Measurements from ENCODE around the gene CCDC57. TPM values are rescaled to one million over a fixed set of nuclear protein-coding genes. Genes with fewer than 3 reads are reported as not detected.

The CCDC57 gene
- total RNA-seq, 1 experiment from 2014 or later: 31.0 TPM

DNA sequence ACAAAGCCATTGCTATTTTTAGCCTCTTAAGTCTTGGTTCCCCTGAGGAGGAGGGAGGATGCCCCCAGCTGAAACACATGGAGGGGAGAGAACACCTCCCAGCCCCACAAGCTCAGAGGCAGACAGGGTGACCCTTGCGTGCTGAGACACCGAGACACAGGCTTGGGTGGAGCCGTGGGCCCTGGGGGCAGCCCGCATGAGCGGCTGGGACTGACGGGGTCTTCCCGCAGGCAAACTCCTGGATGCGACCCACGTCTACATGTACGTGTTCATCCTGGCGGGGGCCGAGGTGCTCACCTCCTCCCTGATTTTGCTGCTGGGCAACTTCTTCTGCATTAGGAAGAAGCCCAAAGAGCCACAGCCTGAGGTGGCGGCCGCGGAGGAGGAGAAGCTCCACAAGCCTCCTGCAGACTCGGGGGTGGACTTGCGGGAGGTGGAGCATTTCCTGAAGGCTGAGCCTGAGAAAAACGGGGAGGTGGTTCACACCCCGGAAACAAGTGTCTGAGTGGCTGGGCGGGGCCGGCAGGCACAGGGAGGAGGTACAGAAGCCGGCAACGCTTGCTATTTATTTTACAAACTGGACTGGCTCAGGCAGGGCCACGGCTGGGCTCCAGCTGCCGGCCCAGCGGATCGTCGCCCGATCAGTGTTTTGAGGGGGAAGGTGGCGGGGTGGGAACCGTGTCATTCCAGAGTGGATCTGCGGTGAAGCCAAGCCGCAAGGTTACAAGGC is 26.0 kb upstream of the CCDC57 start:
- H3K36me3 Mint-ChIP-seq (ENCODE audit: insufficient read depth, unreplicated experiment): peaks cover 66% of the 10 kb centered on the region
- Histone ChIP-seq H3K4me1 (peaks cover 25% of the 10 kb centered on the region), H3K27me3 (replicated peaks; ENCODE audit: control insufficient read depth, insufficient read depth, low read length) (no peaks in the 10 kb centered on the region), H3K9me3 (no peaks in the 10 kb centered on the region), H3K36me3 (ENCODE audit: control insufficient read depth, insufficient read depth, low read length) (peaks cover 4% of the 10 kb centered on the region), H3K4me3 (ENCODE audit: low read depth, low read length) (no peak overlapping the region)
- DNase-seq: no peak
- H3K9me3 Mint-ChIP-seq (ENCODE audit: unreplicated experiment): no peaks in the 10 kb centered on the region
- no peaks in the 10 kb centered on the region for H3K27me3 Mint-ChIP-seq (ENCODE audit: insufficient read depth, unreplicated experiment)
- no peaks in the 10 kb centered on the region for H3K4me1 Mint-ChIP-seq (ENCODE audit: low read depth, unreplicated experiment)
- POLR2A ChIA-PET: no interaction called here
- TF ChIP-seq, protein P1, sequence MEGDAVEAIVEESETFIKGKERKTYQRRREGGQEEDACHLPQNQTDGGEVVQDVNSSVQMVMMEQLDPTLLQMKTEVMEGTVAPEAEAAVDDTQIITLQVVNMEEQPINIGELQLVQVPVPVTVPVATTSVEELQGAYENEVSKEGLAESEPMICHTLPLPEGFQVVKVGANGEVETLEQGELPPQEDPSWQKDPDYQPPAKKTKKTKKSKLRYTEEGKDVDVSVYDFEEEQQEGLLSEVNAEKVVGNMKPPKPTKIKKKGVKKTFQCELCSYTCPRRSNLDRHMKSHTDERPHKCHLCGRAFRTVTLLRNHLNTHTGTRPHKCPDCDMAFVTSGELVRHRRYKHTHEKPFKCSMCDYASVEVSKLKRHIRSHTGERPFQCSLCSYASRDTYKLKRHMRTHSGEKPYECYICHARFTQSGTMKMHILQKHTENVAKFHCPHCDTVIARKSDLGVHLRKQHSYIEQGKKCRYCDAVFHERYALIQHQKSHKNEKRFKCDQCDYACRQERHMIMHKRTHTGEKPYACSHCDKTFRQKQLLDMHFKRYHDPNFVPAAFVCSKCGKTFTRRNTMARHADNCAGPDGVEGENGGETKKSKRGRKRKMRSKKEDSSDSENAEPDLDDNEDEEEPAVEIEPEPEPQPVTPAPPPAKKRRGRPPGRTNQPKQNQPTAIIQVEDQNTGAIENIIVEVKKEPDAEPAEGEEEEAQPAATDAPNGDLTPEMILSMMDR (IDR thresholded peaks at IDR 0.05; ENCODE audit: insufficient read depth in 1 of 2, low read depth in 1 of 2, low read length in 1 of 2, severe bottlenecking in 1 of 2, unreplicated experiment in 1 of 2): no peak
- BruUV-seq (replicated peaks): no TSS peak
- peak overlapping the region; percentile 39 for H3K27ac Mint-ChIP-seq (ENCODE audit: unreplicated experiment)
- intact Hi-C loops (cut with micrococcal nuclease; ENCODE audit: unreplicated experiment): no loop called here
- no peak overlapping the region for H3K4me3 Mint-ChIP-seq (ENCODE audit: unreplicated experiment)
- CTCF ChIA-PET: interaction anchor here (0.6 kb wide), 1 partner anchor 15 kb away, joined by 3 read pairs; no protein-coding TSS in a partner anchor

GRCh38 chr17:82237746-82238471 is 25.3 kb upstream of the CCDC57 start:
- Histone ChIP-seq H3K4me3 (ENCODE audit: low read depth, low read length) (no peak overlapping the region), H3K9me3 (no peaks in the 10 kb centered on the region), H3K27me3 (replicated peaks; ENCODE audit: control insufficient read depth, insufficient read depth, low read length) (no peaks in the 10 kb centered on the region), H3K36me3 (ENCODE audit: control insufficient read depth, insufficient read depth, low read length) (no peaks in the 10 kb centered on the region), H3K4me1 (peaks cover 25% of the 10 kb centered on the region)
- TF ChIP-seq, protein P1 (IDR thresholded peaks at IDR 0.05; ENCODE audit: insufficient read depth in 1 of 2, low read depth in 1 of 2, low read length in 1 of 2, severe bottlenecking in 1 of 2, unreplicated experiment in 1 of 2): no peak
- H3K27me3 Mint-ChIP-seq (ENCODE audit: insufficient read depth, unreplicated experiment): no peaks in the 10 kb centered on the region
- no peak for DNase-seq
- H3K27ac Mint-ChIP-seq (ENCODE audit: unreplicated experiment): no peak overlapping the region
- no peaks in the 10 kb centered on the region for H3K9me3 Mint-ChIP-seq (ENCODE audit: unreplicated experiment)
- H3K36me3 Mint-ChIP-seq (ENCODE audit: insufficient read depth, unreplicated experiment): peaks cover 59% of the 10 kb centered on the region
- ChIA-PET CTCF (interaction anchor here (0.6 kb wide), 1 partner anchor 16 kb away, joined by 3 read pairs; no protein-coding TSS in a partner anchor), POLR2A (no interaction called here)
- intact Hi-C loops (cut with micrococcal nuclease; ENCODE audit: unreplicated experiment): no loop called here
- no TSS peak for BruUV-seq (replicated peaks)
- no peaks in the 10 kb centered on the region for H3K4me1 Mint-ChIP-seq (ENCODE audit: low read depth, unreplicated experiment)
- H3K4me3 Mint-ChIP-seq (ENCODE audit: unreplicated experiment): peak overlapping the region; percentile 20

- no peak for DNase-seq
- BruUV-seq (replicated peaks): no TSS peak
- Histone ChIP-seq H3K4me3 (ENCODE audit: low read depth, low read length) (no peak overlapping the region), H3K36me3 (ENCODE audit: control insufficient read depth, insufficient read depth, low read length) (no peaks in the 10 kb centered on the region), H3K27me3 (replicated peaks; ENCODE audit: control insufficient read depth, insufficient read depth, low read length) (no peaks in the 10 kb centered on the region), H3K9me3 (no peaks in the 10 kb centered on the region), H3K4me1 (peaks cover 27% of the 10 kb centered on the region)
- Mint-ChIP-seq H3K27me3 (ENCODE audit: insufficient read depth, unreplicated experiment) (no peaks in the 10 kb centered on the region), H3K4me3 (ENCODE audit: unreplicated experiment) (peak overlapping the region; percentile 20), H3K36me3 (ENCODE audit: insufficient read depth, unreplicated experiment) (peaks cover 52% of the 10 kb centered on the region), H3K27ac (ENCODE audit: unreplicated experiment) (no peak overlapping the region), H3K4me1 (ENCODE audit: low read depth, unreplicated experiment) (no peaks in the 10 kb centered on the region), H3K9me3 (ENCODE audit: unreplicated experiment) (no peaks in the 10 kb centered on the region)
- TF ChIP-seq, protein P1 (IDR thresholded peaks at IDR 0.05; ENCODE audit: insufficient read depth in 1 of 2, low read depth in 1 of 2, low read length in 1 of 2, severe bottlenecking in 1 of 2, unreplicated experiment in 1 of 2): no peak
- intact Hi-C loops (cut with micrococcal nuclease; ENCODE audit: unreplicated experiment): no loop called here
- POLR2A ChIA-PET: no interaction called here
- CTCF ChIA-PET: no interaction called here
Measured at GRCh38 chr17:82237083-82237745, 24.6 kb upstream of the CCDC57 start.
